Pulmonary artery endothelial cell (primary cell): Measurements from ENCODE around the gene RORC. TPM values are rescaled to one million over a fixed set of nuclear protein-coding genes. Genes with fewer than 3 reads are reported as not detected.
"Not testable (repeated sequence)": the region's sequence is repeated elsewhere in the genome, so short reads cannot be mapped to it uniquely, and the experiment has no call there.

ENCODE experiments used
- DNase-seq: peaks from one replicate; pipeline ENCODE4 v3.0.0-alpha.2; 2011; ENCODE audit warnings: low read depth, low spot score
- total RNA-seq: library from RNA; depleted of rRNA; stranded (reverse); fragments of >200 nt; gene quantifications from 2 replicates; pipeline ENCODE4 v1.2.3, GENCODE V29; 2014

Gene RORC
- not detected in 2 replicates for total RNA-seq

GRCh38 chr1:151831605-151832004, at the start of gene RORC:
TSS of gene RORC (minus strand) at chr1:151831802. CDS start at chr1:151831764, 38 bp downstream.
- DNase-seq: no peak

GRCh38 chr1:151875419-151876097, 44.0 kb upstream of the RORC start:
- no peak for DNase-seq

- DNase-seq: not testable (repeated sequence)
These were observed 41.2 kb upstream of the RORC start for GRCh38 chr1:151872776-151873175.

- DNase-seq: no peak
These were observed 39.9 kb upstream of the RORC start for GRCh38 chr1:151871284-151872030.

- no peak for DNase-seq
These were observed 36.9 kb upstream of the RORC start for GRCh38 chr1:151868486-151868885.

- peak; percentile 43 for DNase-seq
These were observed 36.3 kb upstream of the RORC start for GRCh38 chr1:151867765-151868411.

GRCh38 chr1:151867321-151867720, 35.7 kb upstream of the RORC start:
- DNase-seq: no peak

- DNase-seq: no peak
These were observed 32.8 kb upstream of the RORC start for GRCh38 chr1:151864411-151864810.

- DNase-seq: no peak
These were observed 31.0 kb upstream of the RORC start for GRCh38 chr1:151862604-151863003.

- no peak for DNase-seq
These were observed 29.0 kb upstream of the RORC start for GRCh38 chr1:151860504-151861187.

GRCh38 chr1:151859891-151860293, 28.3 kb upstream of the RORC start:
- no peak for DNase-seq

- DNase-seq: no peak
These were observed 27.5 kb upstream of the RORC start for GRCh38 chr1:151858886-151859665.

- DNase-seq: no peak
These were observed 26.6 kb upstream of the RORC start for GRCh38 chr1:151858030-151858746.

- no peak for DNase-seq
These were observed 24.3 kb upstream of the RORC start for GRCh38 chr1:151855933-151856332.

- DNase-seq: not testable (repeated sequence)
These were observed 23.9 kb upstream of the RORC start for GRCh38 chr1:151855516-151855915.

GRCh38 chr1:151854658-151855057, 23.1 kb upstream of the RORC start:
- no peak for DNase-seq

GRCh38 chr1:151853411-151853943, 21.9 kb upstream of the RORC start, which contains the start of gene THEM5:
TSS of gene THEM5 (minus strand) at chr1:151853712. CDS start at chr1:151853565, 147 bp downstream.
- DNase-seq: no peak

- DNase-seq: no peak
These were observed 21.1 kb upstream of the RORC start for GRCh38 chr1:151852733-151853132.

GRCh38 chr1:151851886-151852285, 20.3 kb upstream of the RORC start:
- no peak for DNase-seq

- no peak for DNase-seq
These were observed 18.3 kb upstream of the RORC start for GRCh38 chr1:151849871-151850270.
